ENCODE measurements around the gene CYSLTR2.

- TF ChIP-seq, protein P1, sequence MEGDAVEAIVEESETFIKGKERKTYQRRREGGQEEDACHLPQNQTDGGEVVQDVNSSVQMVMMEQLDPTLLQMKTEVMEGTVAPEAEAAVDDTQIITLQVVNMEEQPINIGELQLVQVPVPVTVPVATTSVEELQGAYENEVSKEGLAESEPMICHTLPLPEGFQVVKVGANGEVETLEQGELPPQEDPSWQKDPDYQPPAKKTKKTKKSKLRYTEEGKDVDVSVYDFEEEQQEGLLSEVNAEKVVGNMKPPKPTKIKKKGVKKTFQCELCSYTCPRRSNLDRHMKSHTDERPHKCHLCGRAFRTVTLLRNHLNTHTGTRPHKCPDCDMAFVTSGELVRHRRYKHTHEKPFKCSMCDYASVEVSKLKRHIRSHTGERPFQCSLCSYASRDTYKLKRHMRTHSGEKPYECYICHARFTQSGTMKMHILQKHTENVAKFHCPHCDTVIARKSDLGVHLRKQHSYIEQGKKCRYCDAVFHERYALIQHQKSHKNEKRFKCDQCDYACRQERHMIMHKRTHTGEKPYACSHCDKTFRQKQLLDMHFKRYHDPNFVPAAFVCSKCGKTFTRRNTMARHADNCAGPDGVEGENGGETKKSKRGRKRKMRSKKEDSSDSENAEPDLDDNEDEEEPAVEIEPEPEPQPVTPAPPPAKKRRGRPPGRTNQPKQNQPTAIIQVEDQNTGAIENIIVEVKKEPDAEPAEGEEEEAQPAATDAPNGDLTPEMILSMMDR (IDR thresholded peaks at IDR 0.05; ENCODE audit: insufficient read depth, low read depth, low read length): no peak
- no peak for TF ChIP-seq EZH2 (IDR thresholded peaks at IDR 0.05; ENCODE audit: insufficient read depth, low read length)
Observed at GRCh38 chr13:48739386-48739964, 85.7 kb downstream of the CYSLTR2 start.
